ENCODE data around the gene RAB40B.
"Not testable (repeated sequence)": the region's sequence is repeated elsewhere in the genome, so short reads cannot be mapped to it uniquely, and the experiment has no call there.

RAB40B gene

GRCh38 chr17:82667668-82668000 is 30.9 kb downstream of the RAB40B start:
- DNase-seq = no peak

GRCh38 chr17:82666931-82667667 is 31.4 kb downstream of the RAB40B start:
- no peak for DNase-seq

- DNase-seq = no peak
Observed at GRCh38 chr17:82665891-82666290, 32.6 kb downstream of the RAB40B start.

GRCh38 chr17:82665217-82665616 is 33.3 kb downstream of the RAB40B start:
- DNase-seq = no peak

GRCh38 chr17:82664701-82665182 is 33.8 kb downstream of the RAB40B start:
- DNase-seq = no peak

DNA sequence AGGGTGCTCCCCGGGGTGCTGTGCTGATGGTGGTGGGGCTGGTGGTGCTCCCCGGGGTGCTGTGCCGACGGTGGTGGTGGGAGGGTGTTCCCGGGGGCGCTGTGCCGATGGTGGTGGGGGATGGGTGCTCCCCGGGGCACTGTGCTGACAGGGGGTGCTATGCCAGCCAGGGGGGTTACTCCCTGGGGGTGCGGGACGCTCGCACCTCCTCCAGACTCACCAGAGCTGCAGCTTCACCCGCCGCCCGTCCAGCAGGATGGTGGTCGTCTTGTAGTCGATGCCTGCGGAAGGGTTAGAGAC is 34.3 kb downstream of the RAB40B start:
- no peak for DNase-seq

DNA sequence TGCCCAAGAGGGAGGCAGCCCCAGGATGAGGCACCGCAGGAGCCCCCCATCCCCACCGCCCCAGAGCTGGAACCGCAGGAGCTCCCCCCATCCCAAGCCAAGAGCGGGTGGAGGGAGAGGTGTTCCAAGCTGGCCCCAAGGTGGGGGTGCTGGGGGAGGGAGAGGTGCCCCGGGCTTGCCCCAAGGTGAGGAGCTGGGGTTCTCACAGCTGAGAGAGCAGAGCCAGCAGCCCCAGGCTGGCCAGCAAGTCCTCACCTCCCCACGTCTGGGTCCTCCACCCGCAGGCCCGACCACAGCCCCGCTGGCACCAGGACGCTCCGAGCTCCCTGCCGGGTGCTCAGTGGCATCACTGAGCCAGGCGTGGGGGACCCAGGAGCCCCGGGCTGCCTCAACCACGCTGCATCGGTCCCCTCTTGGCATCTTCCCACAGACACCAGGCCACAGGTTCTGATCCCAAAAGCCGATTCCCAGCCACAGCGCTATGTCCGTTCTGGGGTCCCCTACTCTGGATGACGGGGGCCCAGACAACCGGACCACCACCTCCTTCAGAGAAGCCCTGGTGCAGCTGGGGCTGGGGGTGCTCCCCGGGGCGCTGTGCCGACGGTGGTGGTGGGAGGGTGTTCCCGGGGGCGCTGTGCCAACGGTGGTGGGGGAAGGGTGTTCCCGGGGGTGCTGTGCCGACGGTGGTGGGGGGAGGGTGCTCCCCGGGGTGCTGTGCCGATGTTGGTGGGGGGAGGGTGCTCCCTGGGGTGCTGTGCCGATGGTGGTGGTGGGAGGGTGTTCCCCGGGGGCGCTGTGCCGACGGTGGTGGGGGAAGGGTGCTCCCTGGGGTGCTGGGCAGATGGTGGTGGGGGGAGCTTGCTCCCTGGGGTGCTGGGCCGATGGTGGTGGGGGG is 34.9 kb downstream of the RAB40B start:
- no peak for DNase-seq

- no peak for DNase-seq
Observed at GRCh38 chr17:82662711-82663261, 35.7 kb downstream of the RAB40B start.

GRCh38 chr17:82661717-82662683 is 36.5 kb downstream of the RAB40B start:
- no peak for DNase-seq

- no peak for DNase-seq
Observed at GRCh38 chr17:82659886-82660285, 38.6 kb downstream of the RAB40B start.

DNA sequence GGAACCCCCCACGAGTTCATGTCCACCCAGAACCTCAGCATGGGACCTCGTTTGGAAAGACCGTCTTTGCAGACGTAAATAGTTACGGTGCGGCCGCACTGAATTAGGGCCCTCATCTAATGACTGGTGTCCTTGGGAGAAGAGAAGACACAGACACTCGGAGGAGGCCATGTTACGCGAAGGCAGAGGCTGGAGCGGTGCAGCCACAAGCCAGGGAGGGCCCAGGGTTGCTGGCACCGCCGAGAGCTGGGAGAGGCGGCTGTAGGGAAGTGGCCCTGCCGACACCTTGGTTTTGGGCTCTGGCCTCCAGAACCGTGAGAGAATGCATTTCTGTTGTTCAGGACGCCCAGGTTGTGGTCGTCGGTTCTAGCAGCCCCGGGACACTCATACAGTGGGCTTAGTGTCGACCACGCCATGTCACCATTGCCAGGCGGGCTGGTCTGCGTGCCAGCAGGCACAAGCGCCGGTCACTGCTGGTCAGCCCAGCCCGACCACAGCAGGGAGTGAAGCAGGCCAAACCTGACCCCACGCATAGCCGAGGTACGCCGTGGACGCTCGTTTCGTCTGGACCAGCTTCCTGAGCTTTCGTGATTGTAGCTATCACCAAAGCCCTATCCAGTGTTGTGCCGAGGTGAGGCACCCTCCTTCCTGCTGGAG is 39.6 kb downstream of the RAB40B start:
- DNase-seq = no peak

DNA sequence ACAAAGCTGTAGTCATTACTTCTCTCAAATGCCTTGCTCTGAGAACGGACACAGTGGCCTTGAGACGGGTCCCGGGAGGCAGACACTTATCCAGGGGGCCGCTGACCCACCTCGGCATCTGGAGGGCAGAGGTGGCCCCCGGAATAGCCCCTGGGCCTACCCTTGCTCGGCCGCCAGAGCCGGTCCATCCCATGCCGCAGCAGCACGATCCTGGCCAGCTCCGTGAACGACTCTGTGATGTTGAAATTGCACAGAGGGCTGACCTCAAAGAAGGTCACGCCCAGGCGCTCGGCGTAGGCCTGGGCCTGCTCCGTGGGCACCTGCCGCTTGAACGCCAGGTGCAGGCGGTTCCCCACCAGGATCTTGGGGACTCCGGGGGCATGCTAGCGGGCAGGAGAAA is 40.2 kb downstream of the RAB40B start:
- DNase-seq = no peak

- no peak for DNase-seq
Observed at GRCh38 chr17:82657926-82658325, 40.6 kb downstream of the RAB40B start.

- DNase-seq = no peak
Observed at GRCh38 chr17:82656266-82656665, 42.2 kb downstream of the RAB40B start.

GRCh38 chr17:82655523-82655922 is 43.0 kb downstream of the RAB40B start:
- DNase-seq = no peak

GRCh38 chr17:82655038-82655479 is 43.4 kb downstream of the RAB40B start:
- DNase-seq = no peak

DNA sequence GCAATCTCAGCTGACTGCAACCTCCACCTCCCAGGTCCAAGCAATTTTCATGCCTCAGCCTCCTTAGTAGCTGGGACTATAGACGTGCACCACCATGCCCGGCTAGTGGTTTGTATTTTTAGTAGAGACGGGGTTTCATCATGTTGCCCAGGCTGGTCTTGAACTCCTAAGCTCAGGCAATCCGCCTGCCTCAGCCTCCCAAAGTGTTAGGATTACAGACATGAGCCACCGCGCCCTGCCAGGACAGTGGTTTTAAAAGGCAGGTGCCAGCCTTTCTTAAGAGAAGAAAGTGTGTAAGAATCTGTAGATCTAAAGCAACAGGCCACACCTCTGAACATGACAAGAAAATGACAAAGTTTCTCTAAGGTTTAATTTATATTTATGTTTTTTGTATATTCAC is 43.9 kb downstream of the RAB40B start:
- not testable (repeated sequence) for DNase-seq

DNA sequence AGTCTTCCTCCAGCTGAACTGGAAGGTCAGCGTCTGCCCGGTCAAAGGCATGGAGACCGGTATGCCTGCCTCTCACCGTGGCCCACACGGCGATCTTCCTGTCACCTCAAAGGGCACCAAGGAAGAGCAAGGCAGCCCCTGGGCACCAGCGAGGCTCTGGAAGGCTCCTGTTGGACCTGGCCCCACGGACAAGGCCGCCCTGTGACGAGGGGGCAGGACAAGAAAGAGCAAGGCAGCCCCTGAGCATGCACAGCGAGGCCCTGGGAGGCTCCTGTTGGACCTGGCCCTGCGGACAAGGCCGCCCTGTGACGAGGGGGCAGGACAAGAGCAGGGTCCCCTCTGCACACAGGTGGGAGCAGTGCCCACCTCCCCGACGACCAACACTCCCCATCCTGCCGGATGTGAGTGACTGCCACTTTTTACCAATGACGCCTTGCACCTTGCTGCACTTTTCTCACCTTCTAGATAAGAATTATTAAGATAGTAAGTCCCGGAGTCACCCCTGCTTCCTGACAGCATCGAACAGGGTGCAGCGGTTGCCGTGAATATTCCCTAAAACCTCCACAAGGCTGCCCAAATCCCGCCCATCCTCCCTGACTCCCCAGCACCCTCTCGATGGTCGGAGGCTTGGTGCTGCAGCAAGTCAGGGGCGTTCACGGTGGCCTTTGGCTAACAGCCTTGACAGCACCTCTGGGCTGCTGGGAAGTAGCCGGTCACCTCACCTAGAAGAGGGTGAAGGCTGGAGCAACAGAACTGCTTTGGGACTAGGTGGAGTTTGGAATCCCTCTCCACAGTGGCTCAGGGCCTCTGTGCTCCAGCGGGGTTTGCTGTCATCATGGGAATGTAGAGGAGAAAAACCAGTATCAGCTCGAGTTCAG is 44.6 kb downstream of the RAB40B start:
- DNase-seq = no peak

GRCh38 chr17:82650723-82651122 is 47.8 kb downstream of the RAB40B start:
- no peak for DNase-seq

- no peak for DNase-seq
Observed at GRCh38 chr17:82649501-82650261, 48.8 kb downstream of the RAB40B start.
